MM.1S (cell line): ENCODE results near the gene DGCR6L.
"Not testable (repeated sequence)": the region's sequence is repeated elsewhere in the genome, so short reads cannot be mapped to it uniquely, and the experiment has no call there.

ENCODE experiments used
- CTCF ChIP-seq: fragments of 300-600 bp; sonication (generic); IDR thresholded peaks from 2 replicates; pipeline ENCODE4 v1.5.1; 2016; ENCODE audit warnings: antibody characterized with exemption, low read length, mixed read lengths
- EZH2 ChIP-seq: fragments of 300-600 bp; sonication (generic); optimal IDR thresholded peaks from 2 replicates; pipeline ENCODE3; 2017; ENCODE audit warnings: low read depth, mild to moderate bottlenecking, antibody characterized with exemption, low read length, mixed read lengths
- EZH2phosphoT487 ChIP-seq: fragments of 300-600 bp; sonication (generic); IDR thresholded peaks from 2 replicates; pipeline ENCODE4 v1.6.1; 2018; ENCODE audit warnings: antibody characterized with exemption, low read length

GRCh38 chr22:20311249-20312062 is 8.4 kb downstream of the DGCR6L start:
- TF ChIP-seq CTCF, EZH2, EZH2phosphoT487: not testable (repeated sequence)
